ENCODE data around the gene RNLS. TPM values are rescaled to one million over a fixed set of nuclear protein-coding genes. Genes with fewer than 3 reads are reported as not detected.

The RNLS gene
- total and polyA plus RNA-seq, 2 of the 8 experiments (the other 6 are each of a cell fraction or from before 2014, with no cell fraction given) = 7.5 to 12.7 TPM

GRCh38 chr10:88467835-88468485 lies 115.2 kb downstream of the RNLS start:
- no peaks in the 10 kb centered on the region for H3K4me1 ChIP-seq (replicated peaks in 1 of 4; ENCODE audit: control insufficient read depth in 3 of 4, insufficient read depth in 4 of 4, low read length in 3 of 4)
- no peak overlapping the region for H2BK12ac ChIP-seq (ENCODE audit: low read depth, low read length)
- H4K91ac ChIP-seq (replicated peaks; ENCODE audit: insufficient read length, low read length) = no peak overlapping the region
- no peaks in the 10 kb centered on the region for H3K79me1 ChIP-seq (ENCODE audit: low read depth, low read length)
- H3K14ac ChIP-seq (ENCODE audit: insufficient read length) = no peak overlapping the region
- no peak overlapping the region for H3K56ac ChIP-seq (replicated peaks; ENCODE audit: insufficient read length, low read depth, low read length)
- H2BK5ac ChIP-seq (ENCODE audit: low read depth, low read length) = no peak overlapping the region
- 68% methylated on average over 4 of the region's 4 CpGs; no CpG with 5 or more reads in 1 of the 2 experiments for WGBS, 2 experiments (ENCODE audit: extremely low coverage in 1 of 2, insufficient coverage in 1 of 2, insufficient read length in 1 of 2, insufficient replicate concordance in 2 of 2, low coverage in 1 of 2, low lambda C conversion rate in 2 of 2, missing lambda C conversion rate in 1 of 2)
- no peaks in the 10 kb centered on the region for H4K20me1 ChIP-seq (replicated peaks in 1 of 2; ENCODE audit: control insufficient read depth in 1 of 2, insufficient read depth in 2 of 2, low read length in 2 of 2)
- ChIA-PET CTCF (ENCODE audit: partially characterized antibody) (interaction anchor here (1.0 kb wide), 1 partner anchor 85 kb away, joined by 5 read pairs; no protein-coding TSS in a partner anchor), POLR2A (ENCODE audit: partially characterized antibody) (no interaction called here)
- DNase-seq (ENCODE audit: low read depth in 1 of 2, low spot score in 2 of 2) (no peak), FAIRE-seq (no peak)
- no peak overlapping the region for H4K5ac ChIP-seq (ENCODE audit: insufficient read length, low read depth, low read length)
- no peak overlapping the region for H3K4me2 ChIP-seq (ENCODE audit: insufficient read depth in 1 of 2, low read depth in 2 of 2, low read length in 2 of 2)
- no peak overlapping the region for H2BK120ac ChIP-seq (replicated peaks; ENCODE audit: low read depth, low read length)
- H3K18ac ChIP-seq (ENCODE audit: extremely low read depth, low read length) = no peak overlapping the region
- no peak overlapping the region for H3K4ac ChIP-seq (replicated peaks; ENCODE audit: insufficient read length, low read depth, low read length)
- H2AFZ ChIP-seq (ENCODE audit: low read length) = no peak overlapping the region
- H3K23me2 ChIP-seq (ENCODE audit: low read depth, low read length) = no peaks in the 10 kb centered on the region
- H4K8ac ChIP-seq (ENCODE audit: extremely low read depth, insufficient read depth, low read length) = no peak overlapping the region
- no peak overlapping the region for H3K9ac ChIP-seq (replicated peaks in 1 of 4; ENCODE audit: extremely low read depth in 1 of 4, low read depth in 3 of 4, low read length in 3 of 4)
- no peak overlapping the region for H2AK5ac ChIP-seq (ENCODE audit: low read depth, low read length)
- no peak overlapping the region for H3K23ac ChIP-seq (ENCODE audit: insufficient read length)
- TF ChIP-seq EGR1 (IDR thresholded peaks at IDR 0.05; ENCODE audit: borderline replicate concordance, low read depth, low read length) (no peak), CBX8 (IDR thresholded peaks at IDR 0.05; ENCODE audit: borderline replicate concordance, low read depth, low read length) (no peak), KDM5A (IDR thresholded peaks at IDR 0.05; ENCODE audit: low read length) (no peak), GTF2F1 (IDR thresholded peaks at IDR 0.05; ENCODE audit: borderline replicate concordance, low read depth, low read length) (no peak), CHD2 (IDR thresholded peaks at IDR 0.05; ENCODE audit: low read length) (no peak), SUZ12 (IDR thresholded peaks at IDR 0.05; ENCODE audit: low read length) (no peak), HDAC6 (IDR thresholded peaks at IDR 0.05; ENCODE audit: low read depth, low read length) (no peak), SP1 (IDR thresholded peaks at IDR 0.05; ENCODE audit: low read depth, low read length) (no peak), FOSL1 (IDR thresholded peaks at IDR 0.05; ENCODE audit: insufficient read depth, low read depth, low read length) (no peak), SP2 (IDR thresholded peaks at IDR 0.05; ENCODE audit: low read length) (no peak), SIX5 (IDR thresholded peaks at IDR 0.05; ENCODE audit: low read depth, low read length) (no peak), BRCA1 (IDR thresholded peaks at IDR 0.05; ENCODE audit: low read depth, low read length) (no peak), JUN (IDR thresholded peaks at IDR 0.05; ENCODE audit: low read depth, low read length) (no peak), RNF2 (IDR thresholded peaks at IDR 0.05; ENCODE audit: borderline replicate concordance, low read depth, low read length, missing control alignments, poor library complexity, severe bottlenecking) (no peak)
- no peak overlapping the region for H2BK20ac ChIP-seq (ENCODE audit: low read length)
- no peak overlapping the region for H3K27ac ChIP-seq (ENCODE audit: low read depth, low read length)
- no peaks in the 10 kb centered on the region for H3K36me3 ChIP-seq (ENCODE audit: control insufficient read depth in 2 of 4, insufficient read depth in 4 of 4, low read length in 3 of 4)
- no peak overlapping the region for H2BK15ac ChIP-seq (ENCODE audit: low read length)
- no peaks in the 10 kb centered on the region for H3K79me2 ChIP-seq (ENCODE audit: control insufficient read depth in 1 of 2, insufficient read depth in 2 of 2, low read length in 2 of 2)
- no peaks in the 10 kb centered on the region; a peak in 2 of 7 replicates for H3K27me3 ChIP-seq (replicated peaks in 1 of 4; ENCODE audit: control insufficient read depth in 3 of 4, extremely low read depth in 1 of 4, insufficient read depth in 3 of 4, low read length in 3 of 4)
- H3K9me3 ChIP-seq (ENCODE audit: insufficient read depth in 2 of 2, low read depth in 1 of 2, low read length in 1 of 2) = peaks cover 6 to 8% of the 10 kb centered on the region in 2 experiments; a peak in 3 of 4 replicates
- no peak overlapping the region for H3K4me3 ChIP-seq (ENCODE audit: extremely low read depth in 1 of 4, insufficient read depth in 2 of 4, low read depth in 3 of 4, low read length in 4 of 4)
